Endothelial cell of umbilical vein (primary cell): ENCODE measurements around the gene KIAA0232.

Experiments used
- EZH2 ChIP-seq: IDR thresholded peaks from 2 replicates; pipeline ENCODE4 v1.6.1; 2012; ENCODE audit warnings: borderline replicate concordance, low read depth, mild to moderate bottlenecking, moderate library complexity, low read length, inconsistent platforms; ENCODE audit not compliant: severe bottlenecking
- FOS ChIP-seq: IDR thresholded peaks from 2 replicates; pipeline ENCODE4 v1.6.1; 2011; ENCODE audit warnings: mild to moderate bottlenecking, low read length, moderate library complexity, borderline replicate concordance; ENCODE audit not compliant: insufficient read depth
- GATA2 ChIP-seq: IDR thresholded peaks from 2 replicates; pipeline ENCODE4 v1.7.0; 2011; ENCODE audit warnings: low read depth, mild to moderate bottlenecking, moderate library complexity, mixed read lengths, low read length; ENCODE audit not compliant: insufficient read length, insufficient read depth
- JUN ChIP-seq: IDR thresholded peaks from 2 replicates; pipeline ENCODE4 v1.6.1; 2011; ENCODE audit warnings: borderline replicate concordance, low read depth; ENCODE audit not compliant: insufficient read length, insufficient read depth
- MYC ChIP-seq: IDR thresholded peaks from one replicate; pipeline ENCODE4 v1.6.1; 2011; ENCODE audit warnings: mild to moderate bottlenecking, low read depth, low read length
- POLR2A ChIP-seq: IDR thresholded peaks from 2 replicates; pipeline ENCODE4 v1.6.1; 2012; ENCODE audit warnings: low read depth, mild to moderate bottlenecking, control low read depth, low read length
- POLR2AphosphoS5 ChIP-seq: IDR thresholded peaks from 2 replicates; pipeline ENCODE4 v1.6.1; 2012; ENCODE audit warnings: low read depth, mild to moderate bottlenecking, control low read depth, low read length, moderate library complexity; ENCODE audit not compliant: insufficient read depth
- TF ChIP-seq, protein P1 (sequence below): IDR thresholded peaks from 2 replicates; pipeline ENCODE4 v1.6.1; 2011; ENCODE audit not compliant: insufficient read depth, insufficient read length
- TF ChIP-seq, protein P2 (sequence below), 2 donors: IDR thresholded peaks; 1 replicate in 1 of 2; 2 replicates in 1 of 2; pipeline ENCODE4 v1.5.1; 2011; ENCODE audit warnings: low read length in 2 of 2, mild to moderate bottlenecking in 2 of 2, moderate library complexity in 2 of 2, control low read depth in 1 of 2, inconsistent platforms in 1 of 2, low read depth in 1 of 2; ENCODE audit not compliant: insufficient read depth in 1 of 2; ENCODE audit errors: extremely low read depth in 1 of 2

DNA sequence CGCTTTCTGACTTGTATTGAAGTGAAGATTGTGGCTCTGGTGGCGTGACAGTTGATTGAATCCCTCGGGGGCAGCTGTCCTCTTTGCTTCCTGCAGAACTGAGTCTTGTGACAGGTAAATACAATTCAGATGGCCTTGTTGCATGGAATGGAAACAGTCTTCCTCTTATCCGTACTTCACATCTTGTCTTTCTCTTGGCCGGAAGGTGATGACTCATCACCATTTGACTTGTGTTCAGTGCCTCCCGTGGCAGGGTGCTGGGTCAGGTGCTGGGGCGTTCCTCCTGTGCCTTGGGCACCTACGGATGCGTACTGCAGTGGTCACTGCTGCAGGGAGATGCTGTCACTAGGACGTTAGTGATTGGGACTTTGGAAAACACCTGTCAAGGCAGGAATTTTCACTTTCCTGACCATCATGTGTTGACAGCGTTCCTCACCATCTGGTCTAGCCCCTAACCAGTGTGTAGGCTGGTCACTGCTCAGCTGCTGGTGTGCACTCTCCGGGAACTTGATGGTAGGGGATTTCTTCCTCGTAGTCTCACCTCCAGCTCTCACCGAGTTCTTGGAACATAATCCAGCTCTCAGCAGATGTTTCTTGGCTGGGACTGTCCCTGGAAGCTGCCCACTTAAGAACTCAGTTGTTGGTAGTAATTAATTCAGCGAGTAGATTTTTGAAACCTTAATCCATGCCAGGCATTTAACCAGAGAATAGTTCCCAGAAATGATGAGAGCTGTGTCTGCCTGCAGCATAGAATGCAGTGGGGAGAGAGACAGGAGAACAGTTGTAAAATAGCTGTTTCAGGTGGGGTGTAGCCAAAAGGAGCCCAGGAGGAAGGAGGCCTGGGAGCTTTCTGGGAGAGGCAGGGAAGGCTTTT lies 134.3 kb downstream of the KIAA0232 start:
- TF ChIP-seq, protein P1, sequence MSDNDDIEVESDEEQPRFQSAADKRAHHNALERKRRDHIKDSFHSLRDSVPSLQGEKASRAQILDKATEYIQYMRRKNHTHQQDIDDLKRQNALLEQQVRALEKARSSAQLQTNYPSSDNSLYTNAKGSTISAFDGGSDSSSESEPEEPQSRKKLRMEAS, result no peak
- TF ChIP-seq, protein P2, sequence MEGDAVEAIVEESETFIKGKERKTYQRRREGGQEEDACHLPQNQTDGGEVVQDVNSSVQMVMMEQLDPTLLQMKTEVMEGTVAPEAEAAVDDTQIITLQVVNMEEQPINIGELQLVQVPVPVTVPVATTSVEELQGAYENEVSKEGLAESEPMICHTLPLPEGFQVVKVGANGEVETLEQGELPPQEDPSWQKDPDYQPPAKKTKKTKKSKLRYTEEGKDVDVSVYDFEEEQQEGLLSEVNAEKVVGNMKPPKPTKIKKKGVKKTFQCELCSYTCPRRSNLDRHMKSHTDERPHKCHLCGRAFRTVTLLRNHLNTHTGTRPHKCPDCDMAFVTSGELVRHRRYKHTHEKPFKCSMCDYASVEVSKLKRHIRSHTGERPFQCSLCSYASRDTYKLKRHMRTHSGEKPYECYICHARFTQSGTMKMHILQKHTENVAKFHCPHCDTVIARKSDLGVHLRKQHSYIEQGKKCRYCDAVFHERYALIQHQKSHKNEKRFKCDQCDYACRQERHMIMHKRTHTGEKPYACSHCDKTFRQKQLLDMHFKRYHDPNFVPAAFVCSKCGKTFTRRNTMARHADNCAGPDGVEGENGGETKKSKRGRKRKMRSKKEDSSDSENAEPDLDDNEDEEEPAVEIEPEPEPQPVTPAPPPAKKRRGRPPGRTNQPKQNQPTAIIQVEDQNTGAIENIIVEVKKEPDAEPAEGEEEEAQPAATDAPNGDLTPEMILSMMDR (IDR thresholded peaks at IDR 0.05; ENCODE audit: extremely low read depth in 1 of 2, insufficient read depth in 1 of 2, low read depth in 1 of 2, low read length in 2 of 2), result no peak
- TF ChIP-seq MYC (no peak), POLR2A (no peak), POLR2AphosphoS5 (no peak), JUN (peak; percentile 49), EZH2 (no peak), FOS (peak; percentile 25), GATA2 (peak; percentile 19)
